ENCODE data around the gene ATP13A5.

The ATP13A5 gene

DNA sequence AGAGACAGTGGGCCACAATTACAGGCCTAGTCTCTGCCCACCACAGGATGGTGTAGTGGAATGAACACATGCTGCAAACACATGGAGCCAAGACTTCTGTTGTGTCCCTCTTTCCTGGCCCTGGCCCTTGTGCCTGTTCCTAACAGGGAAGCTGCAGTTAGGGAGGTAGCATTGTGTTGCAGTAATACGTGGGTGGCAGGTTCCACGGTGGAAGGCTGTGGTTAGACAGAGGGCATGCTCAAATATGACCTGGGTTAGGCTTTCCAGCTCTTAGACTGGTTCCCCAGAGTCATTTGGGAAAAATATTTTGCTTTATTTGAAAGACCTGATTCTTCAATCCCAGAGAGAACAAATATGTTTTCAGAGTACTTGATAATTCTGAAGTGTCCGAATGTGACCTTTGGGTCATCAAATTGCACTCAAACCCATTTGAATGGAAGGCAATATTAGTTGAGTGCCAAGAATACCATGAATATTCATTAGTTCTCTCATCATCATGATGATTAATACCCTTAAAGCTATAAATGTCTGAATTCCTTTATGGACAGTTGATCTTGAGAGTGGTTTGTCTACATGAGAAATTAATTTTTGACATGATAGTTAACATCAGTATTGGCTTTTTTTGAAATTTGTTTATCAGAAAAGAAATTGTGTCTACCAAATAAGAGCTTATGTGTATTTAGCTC is 109.1 kb downstream of the ATP13A5 start:
- no peak for ATAC-seq (ENCODE audit: insufficient read depth, low read depth)
- no peak overlapping the region for H3K27ac ChIP-seq (ENCODE audit: low read length)
- H4K20me1 ChIP-seq (ENCODE audit: insufficient read depth, low read length): no peaks in the 10 kb centered on the region
- H2AFZ ChIP-seq (ENCODE audit: low read depth, low read length): no peak overlapping the region
- H3K36me3 ChIP-seq (ENCODE audit: insufficient read depth, low read length): no peaks in the 10 kb centered on the region
- TF ChIP-seq, protein P1, sequence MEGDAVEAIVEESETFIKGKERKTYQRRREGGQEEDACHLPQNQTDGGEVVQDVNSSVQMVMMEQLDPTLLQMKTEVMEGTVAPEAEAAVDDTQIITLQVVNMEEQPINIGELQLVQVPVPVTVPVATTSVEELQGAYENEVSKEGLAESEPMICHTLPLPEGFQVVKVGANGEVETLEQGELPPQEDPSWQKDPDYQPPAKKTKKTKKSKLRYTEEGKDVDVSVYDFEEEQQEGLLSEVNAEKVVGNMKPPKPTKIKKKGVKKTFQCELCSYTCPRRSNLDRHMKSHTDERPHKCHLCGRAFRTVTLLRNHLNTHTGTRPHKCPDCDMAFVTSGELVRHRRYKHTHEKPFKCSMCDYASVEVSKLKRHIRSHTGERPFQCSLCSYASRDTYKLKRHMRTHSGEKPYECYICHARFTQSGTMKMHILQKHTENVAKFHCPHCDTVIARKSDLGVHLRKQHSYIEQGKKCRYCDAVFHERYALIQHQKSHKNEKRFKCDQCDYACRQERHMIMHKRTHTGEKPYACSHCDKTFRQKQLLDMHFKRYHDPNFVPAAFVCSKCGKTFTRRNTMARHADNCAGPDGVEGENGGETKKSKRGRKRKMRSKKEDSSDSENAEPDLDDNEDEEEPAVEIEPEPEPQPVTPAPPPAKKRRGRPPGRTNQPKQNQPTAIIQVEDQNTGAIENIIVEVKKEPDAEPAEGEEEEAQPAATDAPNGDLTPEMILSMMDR (IDR thresholded peaks at IDR 0.05; ENCODE audit: borderline replicate concordance, extremely low read depth, low read length, poor library complexity, severe bottlenecking): no peak
- TF ChIP-seq EZH2 (IDR thresholded peaks at IDR 0.05; ENCODE audit: borderline replicate concordance, low read depth, low read length, severe bottlenecking): no peak
- no peak overlapping the region for H3K4me3 ChIP-seq (ENCODE audit: low read depth in 1 of 2, low read length in 2 of 2)
- H3K4me2 ChIP-seq (ENCODE audit: insufficient read depth, low read length): no peak overlapping the region
- no peaks in the 10 kb centered on the region for H3K79me2 ChIP-seq (ENCODE audit: insufficient read depth, low read length)
- H3K4me1 ChIP-seq (ENCODE audit: insufficient read depth, low read length): no peaks in the 10 kb centered on the region
- H3K27me3 ChIP-seq (ENCODE audit: insufficient read depth, low read length, poor library complexity): peaks cover 3% of the 10 kb centered on the region
- DNase-seq: no peak
- H3K9me3 ChIP-seq (ENCODE audit: insufficient read depth, low read length, severe bottlenecking): no peaks in the 10 kb centered on the region
- no peak overlapping the region for H3K9ac ChIP-seq (ENCODE audit: low read depth, low read length)

DNA sequence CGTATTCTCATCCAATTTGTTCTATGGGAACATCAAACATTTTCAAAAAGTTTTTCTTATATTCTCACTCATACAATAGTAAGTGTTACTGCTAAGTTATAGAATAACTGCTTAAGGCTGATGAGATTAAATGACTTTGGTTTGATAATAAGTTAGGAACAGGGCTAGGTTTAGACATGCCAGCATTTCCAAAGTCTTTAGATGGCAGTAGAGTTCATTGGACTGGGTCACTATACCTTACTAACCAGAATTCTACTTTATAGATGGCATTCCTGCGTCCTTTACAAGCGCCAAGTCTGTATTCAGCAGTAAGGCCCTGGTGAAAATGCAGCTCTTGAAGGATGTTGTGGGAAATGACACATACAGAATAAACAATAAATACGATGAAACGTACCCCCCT is 115.8 kb downstream of the ATP13A5 start:
- H2AFZ ChIP-seq (ENCODE audit: low read depth, low read length): no peak overlapping the region
- no peaks in the 10 kb centered on the region for H3K27me3 ChIP-seq (ENCODE audit: insufficient read depth, low read length, poor library complexity)
- no peaks in the 10 kb centered on the region for H3K36me3 ChIP-seq (ENCODE audit: insufficient read depth, low read length)
- no peaks in the 10 kb centered on the region for H3K4me1 ChIP-seq (ENCODE audit: insufficient read depth, low read length)
- no peaks in the 10 kb centered on the region for H3K79me2 ChIP-seq (ENCODE audit: insufficient read depth, low read length)
- H4K20me1 ChIP-seq (ENCODE audit: insufficient read depth, low read length): no peaks in the 10 kb centered on the region
- H3K4me2 ChIP-seq (ENCODE audit: insufficient read depth, low read length): no peak overlapping the region
- no peak overlapping the region for H3K4me3 ChIP-seq (ENCODE audit: low read depth in 1 of 2, low read length in 2 of 2)
- no peak for TF ChIP-seq EZH2 (IDR thresholded peaks at IDR 0.05; ENCODE audit: borderline replicate concordance, low read depth, low read length, severe bottlenecking)
- TF ChIP-seq, protein P1 (IDR thresholded peaks at IDR 0.05; ENCODE audit: borderline replicate concordance, extremely low read depth, low read length, poor library complexity, severe bottlenecking): no peak
- H3K9ac ChIP-seq (ENCODE audit: low read depth, low read length): no peak overlapping the region
- no peaks in the 10 kb centered on the region for H3K9me3 ChIP-seq (ENCODE audit: insufficient read depth, low read length, severe bottlenecking)
- H3K27ac ChIP-seq (ENCODE audit: low read length): no peak overlapping the region
- DNase-seq (no peak), ATAC-seq (ENCODE audit: insufficient read depth, low read depth) (no peak)

DNA sequence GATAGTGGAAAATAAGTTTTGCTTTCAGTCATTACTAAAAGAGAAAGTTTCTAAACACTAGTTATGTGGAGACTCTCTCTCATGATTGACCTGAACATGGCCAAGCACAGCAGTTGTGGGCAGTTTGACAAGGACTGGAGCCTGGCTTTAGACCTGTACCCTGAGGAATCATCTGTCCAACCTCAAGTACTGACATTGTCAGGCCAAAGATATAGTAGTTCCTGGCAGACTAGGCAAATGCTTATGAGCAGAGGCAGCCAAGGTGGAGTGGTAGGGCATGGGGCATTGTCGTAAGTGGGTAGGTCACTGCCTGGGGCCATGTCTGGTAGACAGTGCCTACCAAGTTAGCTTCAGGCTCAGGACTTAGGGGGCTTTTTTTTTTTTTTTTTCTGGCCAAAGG is 116.6 kb downstream of the ATP13A5 start:
- H3K4me1 ChIP-seq (ENCODE audit: insufficient read depth, low read length): no peaks in the 10 kb centered on the region
- H3K79me2 ChIP-seq (ENCODE audit: insufficient read depth, low read length): no peaks in the 10 kb centered on the region
- TF ChIP-seq EZH2 (IDR thresholded peaks at IDR 0.05; ENCODE audit: borderline replicate concordance, low read depth, low read length, severe bottlenecking): no peak
- TF ChIP-seq, protein P1 (IDR thresholded peaks at IDR 0.05; ENCODE audit: borderline replicate concordance, extremely low read depth, low read length, poor library complexity, severe bottlenecking): no peak
- H3K9me3 ChIP-seq (ENCODE audit: insufficient read depth, low read length, severe bottlenecking): no peaks in the 10 kb centered on the region
- H4K20me1 ChIP-seq (ENCODE audit: insufficient read depth, low read length): no peaks in the 10 kb centered on the region
- H3K27me3 ChIP-seq (ENCODE audit: insufficient read depth, low read length, poor library complexity): no peaks in the 10 kb centered on the region
- H3K4me2 ChIP-seq (ENCODE audit: insufficient read depth, low read length): no peak overlapping the region
- DNase-seq: no peak
- no peak overlapping the region for H3K27ac ChIP-seq (ENCODE audit: low read length)
- H3K4me3 ChIP-seq (ENCODE audit: low read depth in 1 of 2, low read length in 2 of 2): no peak overlapping the region
- ATAC-seq (ENCODE audit: insufficient read depth, low read depth): no peak
- H3K36me3 ChIP-seq (ENCODE audit: insufficient read depth, low read length): no peaks in the 10 kb centered on the region
- no peak overlapping the region for H3K9ac ChIP-seq (ENCODE audit: low read depth, low read length)
- H2AFZ ChIP-seq (ENCODE audit: low read depth, low read length): no peak overlapping the region
